Lower leg skin (tissue), 3 donors: ENCODE results near the gene FERMT3.

Source experiments
- POLR2A ChIP-seq, 2 donors: fragments of 450-650 bp; IDR thresholded peaks; one replicate each; pipeline ENCODE4 v1.6.1; 2016 to 2017; ENCODE audit warnings: antibody characterized with exemption in 2 of 2, mild to moderate bottlenecking in 1 of 2, moderate library complexity in 1 of 2
- TF ChIP-seq, protein P1 (sequence below), 3 donors: fragments of 450-650 bp; IDR thresholded peaks; one replicate each; pipeline ENCODE4 v1.5.1; 2016; ENCODE audit warnings: antibody characterized with exemption in 3 of 3, mild to moderate bottlenecking in 3 of 3, moderate library complexity in 2 of 3

DNA sequence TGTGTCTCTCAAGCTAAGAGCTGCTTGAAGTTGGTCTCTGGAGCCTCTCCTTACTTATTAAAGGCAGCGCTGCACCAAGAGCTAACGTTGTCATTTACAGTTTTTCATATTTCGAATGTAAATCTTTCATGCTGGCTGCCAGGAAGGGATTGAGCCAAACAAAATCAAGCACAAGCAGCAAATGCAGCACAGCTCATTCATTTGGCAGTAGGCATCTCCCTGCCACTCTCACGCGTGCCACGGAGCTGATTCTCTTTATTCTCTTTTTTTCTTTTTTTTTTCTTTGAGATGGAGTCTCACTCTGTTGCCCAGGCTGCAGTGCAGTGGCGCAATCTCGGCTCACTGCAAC, 26.4 kb downstream of the FERMT3 start:
- TF ChIP-seq, protein P1, sequence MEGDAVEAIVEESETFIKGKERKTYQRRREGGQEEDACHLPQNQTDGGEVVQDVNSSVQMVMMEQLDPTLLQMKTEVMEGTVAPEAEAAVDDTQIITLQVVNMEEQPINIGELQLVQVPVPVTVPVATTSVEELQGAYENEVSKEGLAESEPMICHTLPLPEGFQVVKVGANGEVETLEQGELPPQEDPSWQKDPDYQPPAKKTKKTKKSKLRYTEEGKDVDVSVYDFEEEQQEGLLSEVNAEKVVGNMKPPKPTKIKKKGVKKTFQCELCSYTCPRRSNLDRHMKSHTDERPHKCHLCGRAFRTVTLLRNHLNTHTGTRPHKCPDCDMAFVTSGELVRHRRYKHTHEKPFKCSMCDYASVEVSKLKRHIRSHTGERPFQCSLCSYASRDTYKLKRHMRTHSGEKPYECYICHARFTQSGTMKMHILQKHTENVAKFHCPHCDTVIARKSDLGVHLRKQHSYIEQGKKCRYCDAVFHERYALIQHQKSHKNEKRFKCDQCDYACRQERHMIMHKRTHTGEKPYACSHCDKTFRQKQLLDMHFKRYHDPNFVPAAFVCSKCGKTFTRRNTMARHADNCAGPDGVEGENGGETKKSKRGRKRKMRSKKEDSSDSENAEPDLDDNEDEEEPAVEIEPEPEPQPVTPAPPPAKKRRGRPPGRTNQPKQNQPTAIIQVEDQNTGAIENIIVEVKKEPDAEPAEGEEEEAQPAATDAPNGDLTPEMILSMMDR (IDR thresholded peaks at IDR 0.05) = no peak
- no peak for TF ChIP-seq POLR2A (IDR thresholded peaks at IDR 0.05)
